Colonic mucosa (tissue), 4 donors: ENCODE results near the gene POLR3H. TPM values are rescaled to one million over a fixed set of nuclear protein-coding genes. Genes with fewer than 3 reads are reported as not detected.

ENCODE experiments used
- DNase-seq: peaks from one replicate; pipeline ENCODE4 v3.0.0-alpha.2; 2020
- H3K27ac ChIP-seq: fragments of 200-600 bp; one replicate; pipeline ENCODE4 v1.8.0; 2021
- H3K27me3 ChIP-seq: fragments of 200-600 bp; one replicate; pipeline ENCODE4 v1.8.0; 2021
- H3K36me3 ChIP-seq: fragments of 200-600 bp; one replicate; pipeline ENCODE4 v1.8.0; 2021
- H3K4me1 ChIP-seq: fragments of 200-600 bp; one replicate; pipeline ENCODE4 v1.8.0; 2021; ENCODE audit warnings: mild to moderate bottlenecking
- H3K4me3 ChIP-seq: fragments of 200-600 bp; one replicate; pipeline ENCODE4 v1.8.0; 2021
- H3K9ac ChIP-seq, 2 donors: one replicate each; pipeline ENCODE4 v1.7.0; 2013; ENCODE audit warnings: control low read depth in 2 of 2, low read depth in 2 of 2, low read length in 2 of 2
- H3K9me3 ChIP-seq: fragments of 200-600 bp; one replicate; pipeline ENCODE4 v1.8.0; 2021
- CTCF ChIP-seq: fragments of 200-600 bp; IDR thresholded peaks from one replicate; pipeline ENCODE4 v1.8.0; 2022; ENCODE audit warnings: antibody characterized with exemption, mild to moderate bottlenecking
- intact Hi-C: fragments of 100-400 bp; cut with DNase I; formaldehyde crosslinking; loops from one replicate; pipeline ENCODE4 v1.14.1; 2022
- total RNA-seq, 2 donors: library from RNA; stranded (reverse); fragmentation: NEBNext Ultra II Directional in 1 of 2; extraction: Animal tissue kit (Norgen Biotek cat#: 25700) in 1 of 2; gene quantifications; one replicate each; pipeline ENCODE4 v1.2.1, GENCODE V29; 2021
- donor health status: healthy.
- donor health status: DM: no; HTN: no; CAD: no.
- donor health status: DM: no; HTN: no; CAD: no.

The POLR3H gene
- total RNA-seq, 2 donors from 2014 or later, result 9.2 to 20.0 TPM

GRCh38 chr22:41498303-41498835 is 45.9 kb downstream of the POLR3H start:
- H3K9ac ChIP-seq, result no peak overlapping the region
- intact Hi-C loops, result no loop called here

GRCh38 chr22:41491374-41492100 is 52.7 kb downstream of the POLR3H start:
- Histone ChIP-seq H3K9ac (no peak overlapping the region), H3K4me3 (no peak overlapping the region), H3K27ac (no peak overlapping the region), H3K9me3 (no peaks in the 10 kb centered on the region), H3K4me1 (no peaks in the 10 kb centered on the region), H3K27me3 (no peaks in the 10 kb centered on the region), H3K36me3 (no peaks in the 10 kb centered on the region)
- intact Hi-C loops, result no loop called here
- DNase-seq, result no peak
- TF ChIP-seq CTCF, result no peak

More at GRCh38 chr22:41498303-41498835, 45.9 kb downstream of the POLR3H start:
- no peak overlapping the region for H3K27ac ChIP-seq
- DNase-seq, result no peak
- no peaks in the 10 kb centered on the region for H3K36me3 ChIP-seq
- no peak for TF ChIP-seq CTCF
- H3K4me1 ChIP-seq, result no peaks in the 10 kb centered on the region
- H3K9me3 ChIP-seq, result no peaks in the 10 kb centered on the region
- no peak overlapping the region for H3K4me3 ChIP-seq
- no peaks in the 10 kb centered on the region for H3K27me3 ChIP-seq

- no peak overlapping the region for H3K27ac ChIP-seq
Measured at GRCh38 chr22:41488596-41489385, 55.5 kb downstream of the POLR3H start.

GRCh38 chr22:41488076-41488475 is 56.2 kb downstream of the POLR3H start:
- no peaks in the 10 kb centered on the region for H3K27me3 ChIP-seq
- H3K9ac ChIP-seq, result no peak overlapping the region
- H3K27ac ChIP-seq, result no peak overlapping the region
- no peak overlapping the region for H3K4me3 ChIP-seq
- intact Hi-C loops, result no loop called here
- no peak for TF ChIP-seq CTCF
- H3K4me1 ChIP-seq, result peaks cover 4% of the 10 kb centered on the region
- DNase-seq, result no peak
- H3K9me3 ChIP-seq, result no peaks in the 10 kb centered on the region
- H3K36me3 ChIP-seq, result no peaks in the 10 kb centered on the region

More at GRCh38 chr22:41488596-41489385, 55.5 kb downstream of the POLR3H start:
- Histone ChIP-seq H3K9ac (no peak overlapping the region), H3K9me3 (no peaks in the 10 kb centered on the region), H3K27me3 (no peaks in the 10 kb centered on the region), H3K4me3 (no peak overlapping the region), H3K36me3 (no peaks in the 10 kb centered on the region), H3K4me1 (peaks cover 4% of the 10 kb centered on the region)
- TF ChIP-seq CTCF, result no peak
- intact Hi-C loops, result no loop called here
- no peak for DNase-seq

- intact Hi-C loops, result no loop called here
Measured at GRCh38 chr22:41487037-41487935, 57.0 kb downstream of the POLR3H start.

More at GRCh38 chr22:41487037-41487935, 57.0 kb downstream of the POLR3H start:
- Histone ChIP-seq H3K27me3 (no peaks in the 10 kb centered on the region), H3K9me3 (no peaks in the 10 kb centered on the region), H3K4me1 (peaks cover 4% of the 10 kb centered on the region), H3K4me3 (no peak overlapping the region), H3K27ac (peak overlapping the region; percentile 12), H3K36me3 (no peaks in the 10 kb centered on the region), H3K9ac (no peak overlapping the region)
- DNase-seq, result no peak
- no peak for TF ChIP-seq CTCF
